H1 (cell line): ENCODE measurements around the gene TLR7.

Source experiments
- CHD2 ChIP-seq: IDR thresholded peaks from 2 replicates; pipeline ENCODE4 v1.6.1; 2012; ENCODE audit warnings: low read length, improper control_type of control experiment
- CREB1 ChIP-seq: IDR thresholded peaks from 2 replicates; pipeline ENCODE4 v1.6.1; 2012; ENCODE audit warnings: inconsistent platforms
- JUN ChIP-seq: IDR thresholded peaks from 2 replicates; pipeline ENCODE4 v1.6.1; 2011; ENCODE audit warnings: low read depth, mild to moderate bottlenecking, improper control_type of control experiment, low read length
- POLR2AphosphoS5 ChIP-seq: IDR thresholded peaks from 2 replicates; pipeline ENCODE4 v1.6.1; 2011; ENCODE audit warnings: low read depth, low read length
- RAD21 ChIP-seq, 2 experiments: IDR thresholded peaks in 1 of 2; conservative IDR thresholded peaks in 1 of 2; 2 replicates each; pipeline ENCODE4 v1.6.1; 2011; ENCODE audit warnings: low read depth in 2 of 2, low read length in 2 of 2, improper control_type of control experiment in 1 of 2, inconsistent platforms in 1 of 2, mild to moderate bottlenecking in 1 of 2, moderate library complexity in 1 of 2
- RBBP5 ChIP-seq: IDR thresholded peaks from 2 replicates; pipeline ENCODE4 v1.7.1; 2012; ENCODE audit warnings: low read depth, mild to moderate bottlenecking, inconsistent platforms, low read length, moderate library complexity, borderline replicate concordance
- SUZ12 ChIP-seq: fragments of 200-600 bp; sonication (generic); IDR thresholded peaks from 2 replicates; pipeline ENCODE4 v1.6.1; 2012; ENCODE audit warnings: mild to moderate bottlenecking, inconsistent platforms, low read length, moderate library complexity, mixed read lengths
- TCF12 ChIP-seq: IDR thresholded peaks from 2 replicates; pipeline ENCODE4 v1.6.1; 2011; ENCODE audit warnings: low read depth, mild to moderate bottlenecking, low read length
- TF ChIP-seq, protein P1 (sequence below), 3 experiments: IDR thresholded peaks; 1 replicate in 2 of 3; 2 replicates in 1 of 3; pipeline versions ENCODE4 v1.5.1 to v1.6.1; 2011; ENCODE audit warnings: low read length in 3 of 3, mild to moderate bottlenecking in 3 of 3, inconsistent platforms in 2 of 3, low read depth in 1 of 3, moderate library complexity in 1 of 3; ENCODE audit not compliant: insufficient read depth in 1 of 3; ENCODE audit errors: control extremely low read depth in 1 of 3
- TF ChIP-seq, protein P2 (sequence below): IDR thresholded peaks from 2 replicates; pipeline ENCODE4 v1.6.1; 2011; ENCODE audit warnings: low read depth, mild to moderate bottlenecking, low read length; ENCODE audit not compliant: insufficient read depth
- TF ChIP-seq, protein P3 (sequence below): IDR thresholded peaks from 2 replicates; pipeline ENCODE4 v1.6.1; 2012; ENCODE audit warnings: inconsistent platforms

DNA sequence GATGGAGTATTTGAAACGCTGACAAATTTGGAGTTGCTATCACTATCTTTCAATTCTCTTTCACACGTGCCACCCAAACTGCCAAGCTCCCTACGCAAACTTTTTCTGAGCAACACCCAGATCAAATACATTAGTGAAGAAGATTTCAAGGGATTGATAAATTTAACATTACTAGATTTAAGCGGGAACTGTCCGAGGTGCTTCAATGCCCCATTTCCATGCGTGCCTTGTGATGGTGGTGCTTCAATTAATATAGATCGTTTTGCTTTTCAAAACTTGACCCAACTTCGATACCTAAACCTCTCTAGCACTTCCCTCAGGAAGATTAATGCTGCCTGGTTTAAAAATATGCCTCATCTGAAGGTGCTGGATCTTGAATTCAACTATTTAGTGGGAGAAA lies 52.7 kb downstream of the TLR7 start:
- TF ChIP-seq, protein P1, sequence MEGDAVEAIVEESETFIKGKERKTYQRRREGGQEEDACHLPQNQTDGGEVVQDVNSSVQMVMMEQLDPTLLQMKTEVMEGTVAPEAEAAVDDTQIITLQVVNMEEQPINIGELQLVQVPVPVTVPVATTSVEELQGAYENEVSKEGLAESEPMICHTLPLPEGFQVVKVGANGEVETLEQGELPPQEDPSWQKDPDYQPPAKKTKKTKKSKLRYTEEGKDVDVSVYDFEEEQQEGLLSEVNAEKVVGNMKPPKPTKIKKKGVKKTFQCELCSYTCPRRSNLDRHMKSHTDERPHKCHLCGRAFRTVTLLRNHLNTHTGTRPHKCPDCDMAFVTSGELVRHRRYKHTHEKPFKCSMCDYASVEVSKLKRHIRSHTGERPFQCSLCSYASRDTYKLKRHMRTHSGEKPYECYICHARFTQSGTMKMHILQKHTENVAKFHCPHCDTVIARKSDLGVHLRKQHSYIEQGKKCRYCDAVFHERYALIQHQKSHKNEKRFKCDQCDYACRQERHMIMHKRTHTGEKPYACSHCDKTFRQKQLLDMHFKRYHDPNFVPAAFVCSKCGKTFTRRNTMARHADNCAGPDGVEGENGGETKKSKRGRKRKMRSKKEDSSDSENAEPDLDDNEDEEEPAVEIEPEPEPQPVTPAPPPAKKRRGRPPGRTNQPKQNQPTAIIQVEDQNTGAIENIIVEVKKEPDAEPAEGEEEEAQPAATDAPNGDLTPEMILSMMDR (IDR thresholded peaks at IDR 0.05; ENCODE audit: control extremely low read depth in 1 of 3, insufficient read depth in 1 of 3, low read depth in 1 of 3, low read length in 3 of 3), result no peak
- TF ChIP-seq CREB1, result no peak
- TF ChIP-seq, protein P2, sequence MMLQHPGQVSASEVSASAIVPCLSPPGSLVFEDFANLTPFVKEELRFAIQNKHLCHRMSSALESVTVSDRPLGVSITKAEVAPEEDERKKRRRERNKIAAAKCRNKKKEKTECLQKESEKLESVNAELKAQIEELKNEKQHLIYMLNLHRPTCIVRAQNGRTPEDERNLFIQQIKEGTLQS, result no peak
- no peak for TF ChIP-seq JUN
- TF ChIP-seq SUZ12, result no peak
- TF ChIP-seq CHD2, result no peak
- TF ChIP-seq, protein P3, sequence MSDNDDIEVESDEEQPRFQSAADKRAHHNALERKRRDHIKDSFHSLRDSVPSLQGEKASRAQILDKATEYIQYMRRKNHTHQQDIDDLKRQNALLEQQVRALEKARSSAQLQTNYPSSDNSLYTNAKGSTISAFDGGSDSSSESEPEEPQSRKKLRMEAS, result no peak
- TF ChIP-seq RBBP5, result no peak
- TF ChIP-seq POLR2AphosphoS5, result no peak
- TF ChIP-seq RAD21 (IDR thresholded peaks at IDR 0.05 in 1 of 2, conservative IDR thresholded peaks at IDR 0.05 in 1 of 2; ENCODE audit: low read depth in 2 of 2, low read length in 2 of 2), result no peak
- no peak for TF ChIP-seq TCF12
